ENCODE measurements around the gene OR13C2. TPM values are rescaled to one million over a fixed set of nuclear protein-coding genes. Genes with fewer than 3 reads are reported as not detected.
"Not testable (repeated sequence)": the region's sequence is repeated elsewhere in the genome, so short reads cannot be mapped to it uniquely, and the experiment has no call there.

OR13C2 gene
- total and polyA plus RNA-seq, 7 donors, result not detected

GRCh38 chr9:104617418-104617817, 12.0 kb upstream of the OR13C2 start:
- no peaks in the 10 kb centered on the region for H3K4me1 ChIP-seq
- no peak overlapping the region for H3K4me3 ChIP-seq
- no peaks in the 10 kb centered on the region for H3K36me3 ChIP-seq (ENCODE audit: insufficient read depth in 1 of 2, low read depth in 1 of 2)
- DNase-seq (no peak), ATAC-seq (no peak)
- intact Hi-C loops (cut with DNase I), result no loop called here
- no peaks in the 10 kb centered on the region for H3K27me3 ChIP-seq (ENCODE audit: insufficient read depth in 3 of 3, low read length in 2 of 3)
- H3K9me3 ChIP-seq, result no peaks in the 10 kb centered on the region
- no peak for TF ChIP-seq CTCF (IDR thresholded peaks at IDR 0.05)
- H3K27ac ChIP-seq, result no peak overlapping the region

GRCh38 chr9:104611213-104611612, 5.8 kb upstream of the OR13C2 start:
- DNase-seq (no peak), ATAC-seq (no peak)
- no peaks in the 10 kb centered on the region for H3K27me3 ChIP-seq (ENCODE audit: insufficient read depth in 3 of 3, low read length in 2 of 3)
- no peaks in the 10 kb centered on the region for H3K9me3 ChIP-seq
- intact Hi-C loops (cut with DNase I), result no loop called here
- H3K4me1 ChIP-seq, result no peaks in the 10 kb centered on the region
- H3K4me3 ChIP-seq, result no peak overlapping the region
- H3K36me3 ChIP-seq (ENCODE audit: insufficient read depth in 1 of 2, low read depth in 1 of 2), result no peaks in the 10 kb centered on the region
- TF ChIP-seq CTCF (IDR thresholded peaks at IDR 0.05), result no peak
- 75 to 82% (median 78%) methylated on average over 2 of the region's 2 CpGs for WGBS, 3 donors
- no peak overlapping the region for H3K27ac ChIP-seq

- H3K36me3 ChIP-seq (ENCODE audit: insufficient read depth in 1 of 2, low read depth in 1 of 2), result no peaks in the 10 kb centered on the region
- H3K27ac ChIP-seq, result no peak overlapping the region
- H3K9me3 ChIP-seq, result no peaks in the 10 kb centered on the region
- H3K4me1 ChIP-seq, result no peaks in the 10 kb centered on the region
- 42 to 49% (median 48%) methylated on average over 1 of the region's 1 CpG for WGBS, 3 donors
- no peak for ATAC-seq
- no peak for TF ChIP-seq CTCF (IDR thresholded peaks at IDR 0.05)
- DNase-seq, result no peak
- H3K27me3 ChIP-seq (ENCODE audit: insufficient read depth in 3 of 3, low read length in 2 of 3), result no peaks in the 10 kb centered on the region
- intact Hi-C loops (cut with DNase I), result no loop called here
- no peak overlapping the region for H3K4me3 ChIP-seq
Measured at GRCh38 chr9:104608336-104608735, 2.9 kb upstream of the OR13C2 start.

- no peaks in the 10 kb centered on the region for H3K9me3 ChIP-seq
- H3K4me3 ChIP-seq, result no peak overlapping the region
- intact Hi-C loops (cut with DNase I), result no loop called here
- no peak for ATAC-seq
- no peak for TF ChIP-seq CTCF (IDR thresholded peaks at IDR 0.05)
- WGBS, 3 donors, result 74 to 76% (median 74%) methylated on average over 2 of the region's 2 CpGs
- H3K36me3 ChIP-seq (ENCODE audit: insufficient read depth in 1 of 2, low read depth in 1 of 2), result no peaks in the 10 kb centered on the region
- no peaks in the 10 kb centered on the region for H3K4me1 ChIP-seq
- no peak for DNase-seq
- no peak overlapping the region for H3K27ac ChIP-seq
- H3K27me3 ChIP-seq (ENCODE audit: insufficient read depth in 3 of 3, low read length in 2 of 3), result no peaks in the 10 kb centered on the region
Measured at GRCh38 chr9:104606152-104606551, 725 bp upstream of the OR13C2 start.

- no peak for DNase-seq
- Histone ChIP-seq H3K27me3 (ENCODE audit: insufficient read depth in 3 of 3, low read length in 2 of 3) (no peaks in the 10 kb centered on the region), H3K36me3 (ENCODE audit: insufficient read depth in 1 of 2, low read depth in 1 of 2) (no peaks in the 10 kb centered on the region), H3K9me3 (no peaks in the 10 kb centered on the region), H3K27ac (no peak overlapping the region), H3K4me1 (no peaks in the 10 kb centered on the region), H3K4me3 (no peak overlapping the region)
- intact Hi-C loops (cut with DNase I), result no loop called here
- ATAC-seq, result no peak
- TF ChIP-seq CTCF (IDR thresholded peaks at IDR 0.05), result no peak
- 72 to 88% (median 73%) methylated on average over 3 of the region's 3 CpGs for WGBS, 3 donors
Measured at GRCh38 chr9:104604801-104605200, 626 bp downstream of the OR13C2 start.

GRCh38 chr9:104599313-104599712, 6.1 kb downstream of the OR13C2 start, which contains the start of gene OR13C5:
Gene OR13C5 (minus strand): TSS chr9:104599413. CDS start chr9:104599413, 0 bp downstream.
- DNase-seq; H3K4me1 ChIP-seq; intact Hi-C loops (cut with DNase I); ATAC-seq; H3K36me3 ChIP-seq (ENCODE audit: insufficient read depth in 1 of 2, low read depth in 1 of 2); H3K27me3 ChIP-seq (ENCODE audit: insufficient read depth in 3 of 3, low read length in 2 of 3); H3K9me3 ChIP-seq; H3K4me3 ChIP-seq; H3K27ac ChIP-seq: not testable (repeated sequence)

GRCh38 chr9:104598749-104599148, 6.7 kb downstream of the OR13C2 start:
- ATAC-seq; H3K27me3 ChIP-seq (ENCODE audit: insufficient read depth in 3 of 3, low read length in 2 of 3): not testable (repeated sequence)

More at GRCh38 chr9:104598749-104599148, 6.7 kb downstream of the OR13C2 start:
- DNase-seq; H3K4me1 ChIP-seq; H3K9me3 ChIP-seq; H3K27ac ChIP-seq; intact Hi-C loops (cut with DNase I); H3K4me3 ChIP-seq; H3K36me3 ChIP-seq (ENCODE audit: insufficient read depth in 1 of 2, low read depth in 1 of 2): not testable (repeated sequence)
- 46 to 83% (median 77%) methylated on average over 1 to 3 of the region's 3 CpGs for WGBS, 3 donors

Data from psoas muscle (tissue), 8 donors.